GM21447 (cell line): Measurements from ENCODE around the gene B3GALT2.

Experiments used
- ATAC-seq: cut with Tn5 transposase; IDR thresholded peaks from one replicate; pipeline ENCODE4 v1.9.1; 2021; ENCODE audit not compliant: unreplicated experiment

Gene B3GALT2

GRCh38 chr1:193183019-193183627, 3.3 kb downstream of the B3GALT2 start:
- ATAC-seq: peak; percentile 67

- ATAC-seq: no peak
Observed at GRCh38 chr1:193181985-193182384, 4.4 kb downstream of the B3GALT2 start.

DNA sequence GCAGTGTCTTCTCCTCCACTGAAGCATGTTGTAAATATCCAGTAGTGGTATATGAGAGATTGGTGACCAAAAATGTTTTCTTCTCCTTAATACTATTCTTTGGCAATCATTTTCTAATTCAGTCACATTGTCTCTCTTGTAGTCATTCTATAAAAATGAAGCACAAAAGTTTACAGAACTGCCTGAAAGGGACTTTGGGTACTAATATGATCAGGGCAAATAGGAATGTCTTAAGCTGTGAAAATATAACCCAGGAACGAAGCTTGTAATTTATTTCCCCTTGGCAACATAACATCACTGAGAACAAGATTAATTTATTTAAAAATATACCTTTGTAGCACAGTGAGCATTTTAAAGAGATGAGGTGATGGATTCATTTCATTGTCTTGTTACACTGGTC, 4.9 kb downstream of the B3GALT2 start:
- no peak for ATAC-seq

- ATAC-seq: no peak
Observed at GRCh38 chr1:193179094-193179493, 7.3 kb downstream of the B3GALT2 start.

GRCh38 chr1:193176788-193177187, 9.6 kb downstream of the B3GALT2 start:
- no peak for ATAC-seq

DNA sequence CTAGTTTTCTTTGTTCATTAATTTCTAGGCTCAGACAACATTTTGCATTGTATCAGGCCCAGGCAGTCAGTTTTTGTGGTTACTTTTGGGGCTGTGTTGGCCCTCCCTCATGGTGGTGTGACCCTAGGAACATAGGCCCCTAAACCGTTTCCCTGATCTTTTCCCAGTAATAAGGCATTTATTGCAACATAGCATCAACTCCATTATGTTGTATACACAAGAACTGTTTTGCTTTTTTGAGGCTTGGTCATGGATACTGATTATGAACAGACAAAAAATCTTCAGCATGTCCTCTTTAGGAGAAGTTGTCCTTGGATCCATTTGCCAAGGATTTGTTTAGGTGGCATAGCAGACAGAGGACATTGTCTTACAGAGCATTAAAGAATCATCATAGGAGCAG, 10.3 kb downstream of the B3GALT2 start:
- no peak for ATAC-seq

DNA sequence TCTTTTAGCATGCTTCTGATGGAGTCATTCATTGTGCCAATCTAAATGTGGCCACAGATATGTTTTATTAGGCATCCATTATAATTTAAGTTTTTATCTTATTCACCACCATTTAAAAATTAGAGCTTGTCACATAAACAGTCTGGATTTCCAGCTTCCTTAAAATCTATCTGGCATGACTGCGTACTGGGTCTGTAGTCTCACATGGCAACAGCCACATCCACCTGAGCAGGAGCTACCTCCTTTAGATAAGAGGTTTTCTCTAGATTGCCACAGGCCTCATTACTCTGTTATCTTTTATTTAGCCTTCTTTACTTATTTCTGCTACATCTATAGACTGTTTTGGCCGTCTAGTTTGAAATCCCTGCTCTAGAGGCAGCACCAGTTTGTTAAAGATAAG, 29.1 kb downstream of the B3GALT2 start:
- no peak for ATAC-seq

DNA sequence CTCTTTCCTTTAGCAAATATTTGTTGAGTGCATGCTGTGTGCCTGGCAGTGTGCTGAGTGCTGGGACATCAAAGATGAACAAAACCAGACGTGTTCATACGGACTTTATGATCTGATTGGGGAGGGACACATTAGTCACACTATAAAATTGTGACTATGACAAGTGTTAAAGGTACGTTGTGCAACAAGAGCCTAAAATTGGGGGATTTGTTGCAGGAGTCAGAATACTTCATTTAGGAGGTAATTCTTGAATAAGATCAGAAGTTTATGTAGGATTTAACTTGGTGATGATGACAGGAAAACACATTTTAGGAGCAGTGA, 29.6 kb downstream of the B3GALT2 start:
- no peak for ATAC-seq

GRCh38 chr1:193156117-193156821, 30.1 kb downstream of the B3GALT2 start:
- no peak for ATAC-seq

- no peak for ATAC-seq
Observed at GRCh38 chr1:193144999-193145398, 41.4 kb downstream of the B3GALT2 start.

DNA sequence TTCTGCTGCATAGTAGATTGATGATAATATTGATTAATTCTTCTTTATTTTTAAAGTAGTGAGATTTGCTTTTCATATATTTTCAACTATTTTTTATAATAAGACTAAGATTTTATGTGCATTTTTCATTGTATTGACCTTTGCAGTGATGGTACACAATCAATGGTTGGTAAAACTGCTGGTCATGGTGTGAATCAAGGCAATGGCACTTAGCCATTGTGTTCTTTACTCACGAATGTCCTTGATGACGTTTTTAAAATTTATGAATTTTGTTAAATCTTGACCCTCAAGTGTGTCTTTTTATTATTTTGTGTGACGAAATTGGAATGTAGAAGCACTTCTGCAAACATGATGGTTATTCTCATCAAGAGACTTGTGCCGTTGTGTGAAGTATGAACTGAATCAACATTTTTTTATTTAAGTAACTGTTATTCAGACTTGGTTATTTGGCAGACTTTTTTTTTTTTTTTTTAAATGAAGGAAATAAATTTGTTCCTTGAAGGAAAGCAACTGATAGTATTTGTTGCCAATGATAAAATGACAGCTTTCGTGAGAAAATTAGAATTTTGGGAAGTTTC, 42.0 kb downstream of the B3GALT2 start:
- ATAC-seq: no peak

- no peak for ATAC-seq
Observed at GRCh38 chr1:193143285-193143684, 43.1 kb downstream of the B3GALT2 start.

DNA sequence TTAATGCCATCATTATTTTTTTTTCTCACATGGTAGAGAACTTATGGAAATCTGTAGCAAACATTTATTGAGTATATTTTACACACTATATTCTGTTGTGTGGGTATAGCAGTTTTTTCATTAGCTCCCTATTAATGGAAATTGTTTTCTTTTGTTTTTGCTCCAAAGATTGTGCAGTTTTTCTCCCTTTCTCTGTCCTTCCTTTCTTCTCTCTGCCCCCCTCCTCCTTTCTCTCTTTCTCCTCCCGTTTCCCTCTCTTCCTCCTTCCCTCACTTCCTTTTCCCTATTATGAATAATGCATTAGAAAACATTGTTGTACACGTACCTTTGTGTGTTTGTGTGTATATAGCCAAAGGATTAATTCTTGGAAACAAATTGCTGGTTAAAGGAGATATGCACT, 44.0 kb downstream of the B3GALT2 start:
- no peak for ATAC-seq

DNA sequence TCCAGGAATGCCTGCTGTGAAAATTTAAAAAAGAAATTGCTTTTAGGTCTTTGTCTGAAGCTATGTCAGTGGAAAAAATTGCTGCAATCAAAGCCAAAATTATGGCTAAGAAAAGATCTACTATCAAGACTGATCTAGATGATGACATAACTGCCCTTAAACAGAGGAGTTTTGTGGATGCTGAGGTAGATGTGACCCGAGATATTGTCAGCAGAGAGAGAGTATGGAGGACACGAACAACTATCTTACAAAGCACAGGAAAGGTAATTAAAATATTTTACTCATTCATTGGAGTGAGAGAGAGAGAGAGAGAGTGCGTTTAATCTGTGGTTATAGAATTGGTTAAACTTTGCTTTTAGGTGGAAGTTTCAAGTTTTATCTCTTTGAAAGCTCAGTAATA, 44.6 kb downstream of the B3GALT2 start:
- no peak for ATAC-seq

- ATAC-seq: no peak
Observed at GRCh38 chr1:193140254-193140653, 46.2 kb downstream of the B3GALT2 start.

GRCh38 chr1:193131266-193131860, 55.0 kb downstream of the B3GALT2 start:
- peak; percentile 65 for ATAC-seq
